ENCODE measurements around the gene COL28A1.

Gene COL28A1

GRCh38 chr7:7323921-7324320 is 211.8 kb downstream of the COL28A1 start:
- DNase-seq: no peak

GRCh38 chr7:7323352-7323751 is 212.3 kb downstream of the COL28A1 start:
- DNase-seq: no peak

- DNase-seq: no peak
Measured at GRCh38 chr7:7321681-7322080, 214.0 kb downstream of the COL28A1 start.

GRCh38 chr7:7318601-7319000 is 217.1 kb downstream of the COL28A1 start:
- DNase-seq: no peak

GRCh38 chr7:7317850-7318249 is 217.8 kb downstream of the COL28A1 start:
- no peak for DNase-seq

GRCh38 chr7:7315851-7316250 is 219.8 kb downstream of the COL28A1 start:
- no peak for DNase-seq

- no peak for DNase-seq
Measured at GRCh38 chr7:7312323-7312722, 223.3 kb downstream of the COL28A1 start.

- DNase-seq: no peak
Measured at GRCh38 chr7:7311001-7311400, 224.7 kb downstream of the COL28A1 start.

GRCh38 chr7:7309203-7309602 is 226.5 kb downstream of the COL28A1 start:
- no peak for DNase-seq

All from T-helper 2 cell (primary cell).